ENCODE results near the gene HOXB9. TPM values are rescaled to one million over a fixed set of nuclear protein-coding genes. Genes with fewer than 3 reads are reported as not detected.

HOXB9 gene
- 2.2 and 3.3 TPM in 2 replicates for total RNA-seq (2014; rRNA removed; shearing (Covaris generic))
- polyA plus RNA-seq (2015; cell fraction: cytosol; rRNA removed) = 6.2 and 7.0 TPM in 2 replicates
- 2.2 and 7.6 TPM in 2 replicates for polyA plus RNA-seq (2015; cell fraction: nucleus; rRNA removed)

DNA sequence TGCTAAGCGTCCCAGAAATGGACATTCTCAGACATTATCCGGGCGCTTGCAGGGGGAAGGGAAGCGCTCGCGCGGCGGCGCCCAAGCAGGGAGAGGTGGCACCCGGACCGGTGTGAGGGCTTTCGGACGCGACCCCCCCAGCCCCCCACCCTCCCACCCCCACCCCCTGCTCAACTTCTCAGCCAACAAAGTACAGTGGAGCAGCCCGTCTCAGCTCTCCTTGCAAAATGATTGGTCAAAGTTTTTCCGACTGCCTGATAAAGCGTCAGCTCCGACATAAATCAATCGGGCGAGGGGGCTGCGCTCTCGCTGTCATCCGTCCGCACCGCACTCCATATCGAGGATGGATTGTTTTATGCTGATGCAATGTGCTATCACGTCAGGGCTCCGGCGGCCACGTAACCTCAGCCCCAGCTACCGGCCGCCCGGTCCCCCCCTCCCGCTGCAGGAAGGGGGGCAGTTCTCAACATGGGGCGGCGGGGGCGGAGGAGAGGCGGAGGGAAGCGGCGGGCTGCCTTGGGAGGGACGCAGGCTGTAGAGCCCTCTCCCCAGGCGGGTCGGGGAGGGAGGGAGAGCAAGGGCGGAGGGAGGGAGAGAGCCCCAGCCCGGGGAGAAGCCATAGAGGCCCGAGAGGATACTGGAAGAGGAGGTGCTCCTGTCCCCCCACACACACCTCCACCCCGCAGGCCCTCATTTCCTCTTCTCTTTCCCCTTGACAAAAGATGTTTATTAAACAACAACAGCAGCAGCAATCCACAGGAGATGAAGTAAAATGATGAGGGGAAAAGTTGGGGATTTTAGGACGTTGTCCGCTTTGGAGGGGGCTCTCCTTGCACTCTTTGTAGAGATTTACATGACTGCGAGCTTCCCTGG, at the start of gene HOXB9:
HOXB9 (minus strand) TSS at position 114 of the 873 bp plus-strand sequence; CDS start at position 25, 89 bp downstream.
- DNase-seq (ENCODE audit: low read depth, low spot score) = peak; percentile 40
- in situ Hi-C loops (cut with HindIII; ENCODE audit: low pct_unique_long_range_greater_than_20kb, low sequenced_read_pairs) = no loop called here

DNA sequence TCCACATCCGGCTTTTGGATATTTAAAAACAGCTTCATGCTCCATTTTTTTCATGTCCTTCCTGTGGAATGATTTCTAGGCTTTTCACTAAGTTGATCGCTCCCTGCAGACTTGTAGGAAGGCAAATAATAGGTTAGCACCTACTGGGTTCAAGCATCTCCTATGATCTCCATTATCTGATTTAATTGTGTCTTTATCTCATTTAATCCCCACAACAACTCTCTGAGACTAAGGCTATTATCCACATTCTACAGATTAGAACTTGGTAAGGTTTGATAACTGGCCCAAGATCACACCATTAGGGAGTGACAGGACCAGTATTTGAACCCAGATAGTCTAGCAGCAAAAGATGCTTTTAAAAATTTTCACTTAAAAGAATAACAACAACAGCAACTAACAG, 46.2 kb upstream of the HOXB9 start:
- no peak for DNase-seq (ENCODE audit: low read depth, low spot score)

DNA sequence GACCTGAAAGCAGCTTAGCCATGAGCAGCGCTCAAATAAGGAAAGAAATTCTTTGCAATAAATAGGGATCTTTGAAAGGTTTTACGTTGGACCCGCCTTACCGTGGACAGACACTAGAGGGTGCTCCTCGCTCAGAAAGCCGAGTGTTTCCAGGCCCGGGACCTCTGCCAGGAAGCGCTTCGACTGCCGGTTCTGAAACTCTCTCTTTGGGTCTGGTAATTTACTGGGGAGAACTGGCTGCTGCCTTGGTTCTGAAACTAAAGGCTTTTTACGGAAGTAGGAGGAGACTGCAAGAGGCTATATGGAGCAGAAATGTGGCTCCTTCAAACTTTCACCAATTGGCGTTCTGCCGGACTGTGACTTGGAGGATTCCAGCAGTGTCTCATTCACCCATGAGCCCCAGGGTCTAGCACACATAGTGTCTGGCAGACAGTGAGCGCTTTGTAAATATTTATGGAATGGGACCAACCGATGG, 45.6 kb upstream of the HOXB9 start:
- in situ Hi-C loops (cut with HindIII; ENCODE audit: low pct_unique_long_range_greater_than_20kb, low sequenced_read_pairs) = no loop called here
- peak; percentile 88 for DNase-seq (ENCODE audit: low read depth, low spot score)

More for the DNA sequence above, 46.2 kb upstream of the HOXB9 start:
- in situ Hi-C loops (cut with HindIII; ENCODE audit: low pct_unique_long_range_greater_than_20kb, low sequenced_read_pairs) = no loop called here

DNA sequence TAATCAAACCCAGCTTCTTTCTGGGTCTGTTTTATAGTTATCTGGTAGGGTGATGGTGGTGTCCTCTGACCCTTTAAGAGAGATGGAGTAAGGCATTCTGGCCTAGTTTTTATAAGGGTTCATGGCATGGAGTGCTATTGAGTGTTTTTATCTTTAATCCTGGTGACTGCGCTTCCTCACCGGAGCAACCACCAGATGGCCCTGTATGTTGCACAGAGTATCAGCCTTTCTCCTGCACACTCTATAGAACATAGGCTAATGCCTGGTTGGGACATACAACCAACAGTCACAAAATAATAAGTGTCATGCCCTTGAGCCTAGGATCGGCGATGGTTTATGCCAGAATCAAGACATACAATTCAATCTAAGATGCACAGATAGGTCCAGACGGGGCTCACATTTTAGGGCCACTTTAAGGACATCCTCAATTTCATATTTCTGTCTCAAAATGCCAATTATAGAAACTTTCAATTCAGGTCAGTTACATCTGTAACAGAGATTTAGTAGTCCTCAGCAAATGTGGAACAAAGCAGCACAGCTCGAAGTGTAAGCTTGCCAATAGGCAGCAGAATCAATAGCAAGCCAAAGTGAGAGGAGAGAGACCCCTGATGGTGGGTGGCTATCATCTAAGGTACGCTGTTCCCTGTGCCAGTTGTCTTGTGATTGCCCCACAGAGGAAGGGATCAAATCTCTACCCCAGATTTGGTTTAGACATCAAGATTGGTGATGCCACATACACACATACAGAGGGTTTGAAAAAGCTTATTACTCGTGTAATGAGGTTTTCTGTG, 37.2 kb upstream of the HOXB9 start:
- DNase-seq (ENCODE audit: low read depth, low spot score) = peak; percentile 58
- in situ Hi-C loops (cut with HindIII; ENCODE audit: low pct_unique_long_range_greater_than_20kb, low sequenced_read_pairs) = no loop called here

DNA sequence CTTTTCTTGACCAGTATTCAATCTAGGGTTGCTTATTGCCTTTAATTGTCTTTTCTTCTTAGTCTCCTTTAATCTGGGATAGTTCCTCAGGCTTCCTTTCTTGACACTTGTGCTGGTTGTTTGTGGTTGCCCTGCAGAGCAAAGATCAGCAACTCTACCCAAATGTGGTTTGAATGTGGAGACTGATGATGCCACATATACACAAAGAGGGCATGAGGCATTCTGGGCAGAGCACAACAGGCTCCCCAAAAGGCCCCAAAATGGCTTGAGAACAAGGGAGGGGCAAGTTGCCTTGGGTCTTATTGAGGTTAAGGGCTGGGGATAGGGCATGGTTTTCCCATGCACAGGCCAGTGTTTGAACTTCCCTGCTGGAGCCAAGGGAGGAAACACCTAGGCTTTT, 29.8 kb upstream of the HOXB9 start:
- in situ Hi-C loops (cut with HindIII; ENCODE audit: low pct_unique_long_range_greater_than_20kb, low sequenced_read_pairs) = no loop called here
- no peak for DNase-seq (ENCODE audit: low read depth, low spot score)

DNA sequence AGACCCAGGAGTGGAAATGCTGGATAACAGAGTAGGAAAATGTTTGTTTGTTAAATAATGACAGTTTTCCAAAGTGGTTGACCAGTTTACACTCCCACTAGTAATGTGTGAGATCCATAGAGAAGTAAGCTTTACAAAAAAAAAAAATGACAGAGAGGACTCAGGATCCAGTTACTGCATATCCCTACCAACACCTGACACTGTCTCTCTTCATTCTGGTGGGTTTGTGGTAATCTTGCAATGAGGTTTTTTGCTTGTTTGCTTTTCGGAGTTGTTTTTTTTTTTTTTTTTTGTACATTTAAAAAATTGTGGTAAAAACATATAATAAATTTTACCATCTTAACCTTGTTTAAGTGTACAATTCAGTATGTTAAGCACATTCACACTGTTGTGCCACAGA, 23.6 kb upstream of the HOXB9 start:
- in situ Hi-C loops (cut with HindIII; ENCODE audit: low pct_unique_long_range_greater_than_20kb, low sequenced_read_pairs) = no loop called here
- no peak for DNase-seq (ENCODE audit: low read depth, low spot score)

DNA sequence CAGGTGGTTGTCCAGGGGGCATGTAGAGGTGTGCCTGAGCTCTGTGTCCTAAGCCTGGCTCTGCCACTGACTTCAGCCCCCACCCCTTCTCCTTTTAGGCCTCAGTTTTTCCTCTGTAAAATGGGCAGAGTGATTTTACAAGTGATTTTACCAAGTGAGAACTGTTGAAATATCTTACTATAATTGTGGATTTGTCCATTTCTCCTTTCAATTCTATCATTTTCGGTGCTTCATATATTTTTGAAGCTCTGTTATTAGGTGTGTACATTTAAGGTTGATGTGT, 21.7 kb upstream of the HOXB9 start:
- no peak for DNase-seq (ENCODE audit: low read depth, low spot score)
- in situ Hi-C loops (cut with HindIII; ENCODE audit: low pct_unique_long_range_greater_than_20kb, low sequenced_read_pairs) = no loop called here

DNA sequence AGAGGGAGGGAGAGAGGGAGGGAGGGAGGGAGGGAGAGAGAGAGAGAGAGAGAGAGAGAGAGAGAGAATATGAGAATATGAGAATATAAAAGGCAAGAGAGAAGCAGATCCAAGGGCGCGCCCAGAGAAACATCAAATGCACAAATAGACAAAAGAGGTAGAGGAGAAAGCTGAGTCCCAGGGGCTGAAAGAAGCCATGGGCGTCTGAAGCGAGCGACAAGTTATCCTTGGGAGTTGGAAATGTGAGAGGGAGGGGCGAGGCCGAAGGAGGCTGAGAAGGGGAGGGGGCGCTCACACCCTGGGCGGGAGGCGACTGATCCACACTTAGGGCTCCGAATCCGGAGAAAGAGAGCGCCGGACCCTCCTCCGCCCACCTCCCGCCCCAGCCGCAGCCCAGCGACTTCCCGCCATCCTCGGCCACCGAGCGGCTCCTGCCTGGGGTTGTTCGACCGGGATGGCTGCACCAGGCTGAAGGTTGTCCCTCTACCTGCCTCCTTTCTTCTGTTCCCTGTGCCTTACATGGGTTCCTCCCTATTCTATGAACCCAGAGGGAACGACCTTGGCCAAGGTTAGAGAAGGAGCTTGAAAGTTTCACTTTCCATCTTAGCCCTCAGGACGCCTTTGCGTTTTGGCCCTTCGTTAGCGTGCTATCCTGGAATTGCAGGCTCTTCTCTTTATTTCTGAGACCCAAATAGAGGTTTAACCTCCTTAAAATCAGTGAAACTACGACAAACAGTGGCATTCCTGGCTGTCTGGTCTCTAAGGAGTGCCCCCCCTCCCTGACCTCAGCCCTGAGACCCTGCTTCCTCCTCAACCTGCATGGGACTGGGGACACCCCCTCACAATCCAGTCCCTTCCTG, 21.2 kb upstream of the HOXB9 start:
- in situ Hi-C loops (cut with HindIII; ENCODE audit: low pct_unique_long_range_greater_than_20kb, low sequenced_read_pairs) = no loop called here

DNA sequence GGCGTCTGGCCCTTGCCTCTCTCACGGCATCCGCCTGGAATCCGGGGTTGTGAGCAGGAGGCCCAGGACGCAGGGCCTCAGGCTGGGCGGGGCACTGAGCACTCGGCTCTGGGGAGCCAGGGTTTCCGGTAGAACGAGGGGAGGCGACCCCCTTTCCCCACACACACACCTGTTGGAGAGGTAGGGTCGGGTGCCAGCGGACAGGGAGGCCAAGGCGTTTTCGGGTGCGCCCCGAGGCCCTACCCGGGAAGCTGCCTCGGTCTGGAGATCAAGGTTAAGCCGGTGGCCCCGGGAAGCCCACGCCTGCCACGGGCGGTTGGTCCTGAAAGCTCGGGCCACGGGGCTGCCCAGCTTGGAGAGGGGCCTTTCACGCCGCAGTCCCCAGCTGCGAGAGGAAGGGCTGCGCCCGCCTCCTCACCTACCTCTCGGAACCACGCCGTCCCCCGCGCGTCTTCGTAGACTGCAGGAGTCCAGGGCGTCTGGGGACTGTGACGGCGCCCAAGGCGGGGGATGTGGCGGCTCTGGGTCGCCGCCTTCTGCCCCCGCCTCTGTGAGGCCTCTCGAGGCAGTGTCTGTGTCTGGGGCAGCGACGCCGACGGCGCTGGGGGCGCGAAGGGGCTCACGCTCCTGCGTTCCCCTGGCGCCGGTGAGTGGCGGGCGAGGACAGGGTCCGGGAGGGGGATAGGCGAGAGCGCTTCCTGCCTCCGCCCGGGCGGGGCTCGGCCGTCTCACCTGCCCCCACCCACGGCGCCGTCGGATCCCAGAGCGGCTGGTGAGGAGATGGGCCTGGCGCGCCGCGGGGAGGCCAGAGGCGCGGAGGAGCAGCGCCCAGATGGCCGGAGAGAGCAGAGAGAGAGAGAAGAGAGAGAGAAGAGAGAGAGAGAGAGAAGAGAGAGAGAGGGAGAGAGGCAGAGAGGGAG, 20.3 kb upstream of the HOXB9 start:
- in situ Hi-C loops (cut with HindIII; ENCODE audit: low pct_unique_long_range_greater_than_20kb, low sequenced_read_pairs) = no loop called here

More for the DNA sequence above, 21.2 kb upstream of the HOXB9 start:
- no peak for DNase-seq (ENCODE audit: low read depth, low spot score)

DNA sequence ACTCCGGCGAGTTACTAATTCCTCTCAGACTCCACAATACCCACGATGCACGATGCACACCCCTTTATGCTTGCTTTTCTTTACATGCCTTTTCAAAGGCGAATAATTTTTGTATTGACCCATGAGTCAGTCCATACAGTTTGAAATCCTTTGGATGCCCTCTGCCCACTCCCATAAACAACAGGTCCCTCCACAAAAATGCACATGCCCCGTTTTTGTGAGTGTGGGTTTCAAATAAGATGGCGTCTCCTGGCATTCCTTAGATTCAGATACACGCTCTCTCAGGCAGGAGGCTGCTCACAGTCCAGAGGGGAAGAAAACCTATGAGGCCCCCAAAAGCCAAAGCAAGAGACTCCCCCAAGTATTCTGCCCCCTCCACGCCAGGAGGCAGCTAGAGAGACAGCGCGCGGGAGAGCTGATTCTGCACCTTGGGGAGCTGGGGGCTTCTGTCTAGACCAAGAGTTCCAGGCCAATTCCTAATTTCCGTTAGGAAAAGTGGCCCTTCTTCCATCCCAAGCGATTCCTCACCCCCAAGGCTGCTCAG, 19.6 kb upstream of the HOXB9 start:
- in situ Hi-C loops (cut with HindIII; ENCODE audit: low pct_unique_long_range_greater_than_20kb, low sequenced_read_pairs) = no loop called here

More for the DNA sequence above, 20.3 kb upstream of the HOXB9 start:
- DNase-seq (ENCODE audit: low read depth, low spot score) = no peak

GRCh38 chr17:48644910-48645557, 18.9 kb upstream of the HOXB9 start:
- in situ Hi-C loops (cut with HindIII; ENCODE audit: low pct_unique_long_range_greater_than_20kb, low sequenced_read_pairs) = no loop called here
- no peak for DNase-seq (ENCODE audit: low read depth, low spot score)

More for the DNA sequence above, 19.6 kb upstream of the HOXB9 start:
- DNase-seq (ENCODE audit: low read depth, low spot score) = no peak

- in situ Hi-C loops (cut with HindIII; ENCODE audit: low pct_unique_long_range_greater_than_20kb, low sequenced_read_pairs) = no loop called here
- no peak for DNase-seq (ENCODE audit: low read depth, low spot score)
These were observed 18.0 kb upstream of the HOXB9 start for GRCh38 chr17:48644159-48644558.

- DNase-seq (ENCODE audit: low read depth, low spot score) = no peak
- in situ Hi-C loops (cut with HindIII; ENCODE audit: low pct_unique_long_range_greater_than_20kb, low sequenced_read_pairs) = no loop called here
These were observed 17.5 kb upstream of the HOXB9 start for GRCh38 chr17:48643697-48644012.

DNA sequence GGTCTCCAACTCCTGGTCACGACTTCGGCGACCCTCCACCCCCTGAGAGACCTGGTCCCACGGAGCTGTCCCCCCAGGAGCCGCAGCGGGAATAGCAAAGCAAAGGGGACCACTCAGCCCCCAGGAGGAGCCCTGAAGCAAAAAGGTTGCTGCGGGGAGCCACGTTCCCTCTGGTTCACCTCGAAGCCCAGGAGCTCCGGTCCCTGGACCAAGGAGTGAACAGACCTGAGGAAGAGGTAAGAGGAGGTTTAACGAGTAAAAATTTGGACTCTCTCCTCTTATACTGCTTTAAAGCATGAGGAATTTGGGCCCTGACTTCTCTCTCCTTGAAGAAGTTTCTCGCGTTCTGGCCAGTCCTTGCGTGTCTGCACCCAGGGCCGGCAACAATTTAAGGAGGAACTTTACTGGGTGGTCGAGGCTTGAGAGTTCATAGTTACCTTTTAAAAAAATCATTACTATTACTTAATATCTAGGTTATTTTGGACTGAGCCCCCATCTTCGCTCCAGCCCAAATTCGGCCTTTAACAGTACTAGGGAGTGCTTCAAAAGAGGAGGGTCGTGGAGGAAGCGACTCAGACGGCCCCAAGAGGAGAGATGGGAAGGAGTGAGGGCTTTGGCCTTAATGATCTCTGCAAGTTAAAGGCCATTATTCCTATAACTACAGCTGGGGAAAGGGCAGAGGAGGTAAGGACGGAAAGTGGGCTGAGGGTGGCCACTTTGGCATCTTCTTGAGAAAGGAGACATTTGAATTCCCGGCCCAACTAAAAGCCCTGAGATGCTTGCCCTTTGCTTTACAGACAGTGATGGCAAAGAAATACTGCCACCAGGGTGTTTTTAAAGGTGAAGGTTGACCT, 16.9 kb upstream of the HOXB9 start:
- in situ Hi-C loops (cut with HindIII; ENCODE audit: low pct_unique_long_range_greater_than_20kb, low sequenced_read_pairs) = no loop called here
- DNase-seq (ENCODE audit: low read depth, low spot score) = no peak

GRCh38 chr17:48642059-48642842, 16.1 kb upstream of the HOXB9 start:
- no peak for DNase-seq (ENCODE audit: low read depth, low spot score)
- in situ Hi-C loops (cut with HindIII; ENCODE audit: low pct_unique_long_range_greater_than_20kb, low sequenced_read_pairs) = no loop called here

Measured in SK-MEL-5 (cell line).